ENCODE data around the gene CNTN1.

DNA sequence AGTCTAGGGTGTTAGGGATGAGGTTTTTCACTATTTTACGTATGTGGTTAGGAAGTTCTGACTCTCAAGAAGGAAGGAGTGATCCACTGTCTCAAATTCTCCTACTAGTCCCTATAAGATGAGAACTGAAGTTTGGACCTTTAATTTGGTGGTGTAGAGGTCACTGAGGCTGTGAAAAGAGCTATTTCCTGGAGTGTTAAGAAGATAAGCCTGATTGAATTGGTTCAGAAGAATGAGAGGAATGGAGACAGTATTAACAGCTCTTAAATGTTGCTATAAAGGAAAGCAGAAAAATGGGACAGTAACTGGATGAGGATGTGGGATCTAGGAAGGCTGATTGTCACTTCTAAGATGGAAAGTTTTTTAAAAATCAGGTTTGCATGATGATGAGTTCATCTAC, 57.6 kb downstream of the CNTN1 start:
- no peak for TF ChIP-seq SP1 (IDR thresholded peaks at IDR 0.05)
- no peak for TF ChIP-seq TARDBP (IDR thresholded peaks at IDR 0.05)
- TF ChIP-seq HDGF (IDR thresholded peaks at IDR 0.05; ENCODE audit: borderline replicate concordance) = no peak
- no peak for TF ChIP-seq SUZ12 (IDR thresholded peaks at IDR 0.05)
- no peak for TF ChIP-seq FOXM1 (IDR thresholded peaks at IDR 0.05; ENCODE audit: borderline replicate concordance)
- no peak for TF ChIP-seq FOXK2 (IDR thresholded peaks at IDR 0.05)
- TF ChIP-seq ELF4 (IDR thresholded peaks at IDR 0.05) = no peak
- TF ChIP-seq L3MBTL2 (conservative IDR thresholded peaks at IDR 0.05) = no peak

Measured in HEK293T (cell line).